Eye (tissue), 1 donor: Measurements from ENCODE around the gene DCN.

Experiments used
- DNase-seq: peaks from one replicate; pipeline ENCODE4 v3.0.0-alpha.2; 2015

The DCN gene

GRCh38 chr12:91183551-91183950 is 934 bp upstream of the DCN start:
- no peak for DNase-seq

- peak; percentile 78 for DNase-seq
Observed at GRCh38 chr12:91180582-91181395, 1.8 kb downstream of the DCN start.

GRCh38 chr12:91179966-91180561 is 2.6 kb downstream of the DCN start:
- peak; percentile 49 for DNase-seq

GRCh38 chr12:91179315-91179714 is 3.3 kb downstream of the DCN start:
- DNase-seq: no peak

GRCh38 chr12:91178781-91179180 is 3.8 kb downstream of the DCN start:
- no peak for DNase-seq

GRCh38 chr12:91178139-91178561 is 4.5 kb downstream of the DCN start:
- DNase-seq: peak; percentile 61

GRCh38 chr12:91177381-91177780 is 5.2 kb downstream of the DCN start:
- DNase-seq: no peak

- DNase-seq: no peak
Observed at GRCh38 chr12:91176915-91177314, 5.7 kb downstream of the DCN start.

- no peak for DNase-seq
Observed at GRCh38 chr12:91176358-91176757, 6.3 kb downstream of the DCN start.

GRCh38 chr12:91173124-91173523 is 9.5 kb downstream of the DCN start:
- DNase-seq: no peak

- DNase-seq: peak; percentile 50
Observed at GRCh38 chr12:91172096-91172495, 10.5 kb downstream of the DCN start.

GRCh38 chr12:91171476-91171875 is 11.1 kb downstream of the DCN start:
- DNase-seq: no peak

GRCh38 chr12:91163116-91163515 is 19.5 kb downstream of the DCN start:
- DNase-seq: no peak

- DNase-seq: no peak
Observed at GRCh38 chr12:91161009-91161408, 21.6 kb downstream of the DCN start.

- no peak for DNase-seq
Observed at GRCh38 chr12:91155990-91156389, 26.6 kb downstream of the DCN start.

GRCh38 chr12:91154131-91154530 is 28.5 kb downstream of the DCN start:
- peak; percentile 32 for DNase-seq

- no peak for DNase-seq
Observed at GRCh38 chr12:91144053-91144452, 38.6 kb downstream of the DCN start.

GRCh38 chr12:91143206-91143605 is 39.4 kb downstream of the DCN start:
- no peak for DNase-seq

- no peak for DNase-seq
Observed at GRCh38 chr12:91142221-91142631, 40.4 kb downstream of the DCN start.

- DNase-seq: peak; percentile 55
Observed at GRCh38 chr12:91140026-91140931, 42.3 kb downstream of the DCN start.

- DNase-seq: no peak
Observed at GRCh38 chr12:91139286-91139685, 43.3 kb downstream of the DCN start.

GRCh38 chr12:91138337-91138920 is 44.2 kb downstream of the DCN start:
- no peak for DNase-seq

GRCh38 chr12:91133871-91134270 is 48.7 kb downstream of the DCN start:
- DNase-seq: no peak
